HUES48 (cell line): ENCODE results near the gene ZNF148.

Experiments
- H3K27ac ChIP-seq: one replicate; pipeline ENCODE4 v1.7.0; 2013; ENCODE audit warnings: low read depth, low read length, inconsistent platforms
- H3K27me3 ChIP-seq: 2 replicates; pipeline ENCODE4 v1.6.1; 2013; ENCODE audit warnings: mild to moderate bottlenecking, low read length; ENCODE audit not compliant: control insufficient read depth, insufficient read depth
- H3K36me3 ChIP-seq: 2 replicates; pipeline ENCODE4 v1.6.1; 2013; ENCODE audit warnings: low read length; ENCODE audit not compliant: control insufficient read depth, insufficient read depth
- H3K4me1 ChIP-seq: 2 replicates; pipeline ENCODE4 v1.6.1; 2013; ENCODE audit warnings: mild to moderate bottlenecking, low read length; ENCODE audit not compliant: control insufficient read depth, insufficient read depth
- H3K4me3 ChIP-seq: 2 replicates; pipeline ENCODE4 v1.5.1; 2013; ENCODE audit warnings: mild to moderate bottlenecking, low read depth, low read length
- H3K9ac ChIP-seq: 2 replicates; pipeline ENCODE4 v1.6.1; 2013; ENCODE audit warnings: mild to moderate bottlenecking, low read depth, low read length, moderate library complexity
- H3K9me3 ChIP-seq: 2 replicates; pipeline ENCODE4 v1.6.1; 2013; ENCODE audit warnings: low read length; ENCODE audit not compliant: control insufficient read depth, insufficient read depth

ZNF148 gene

GRCh38 chr3:125250973-125251372, 124.2 kb downstream of the ZNF148 start:
- no peaks in the 10 kb centered on the region for H3K27me3 ChIP-seq
- no peak overlapping the region for H3K4me3 ChIP-seq
- H3K36me3 ChIP-seq, result no peaks in the 10 kb centered on the region
- H3K9ac ChIP-seq, result no peak overlapping the region
- no peaks in the 10 kb centered on the region for H3K9me3 ChIP-seq
- H3K27ac ChIP-seq, result no peak overlapping the region
- H3K4me1 ChIP-seq, result no peaks in the 10 kb centered on the region

DNA sequence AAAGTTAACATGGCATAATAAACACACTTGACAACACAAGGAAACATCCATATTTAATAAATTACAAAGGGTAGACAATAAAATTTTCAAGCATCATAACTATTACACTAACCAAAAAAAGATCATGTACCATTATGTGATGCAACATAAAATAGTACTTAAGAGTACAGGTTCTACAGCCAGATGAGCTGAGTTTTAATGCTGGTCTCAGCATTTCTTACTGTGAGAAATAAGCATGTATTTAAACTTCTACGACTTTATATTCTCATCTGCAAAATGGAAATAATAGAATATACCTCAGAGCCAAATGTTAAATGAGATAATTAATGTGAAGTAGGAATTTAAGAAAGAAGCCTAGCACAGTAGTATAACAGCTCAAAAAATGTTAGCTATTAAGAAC, 128.9 kb downstream of the ZNF148 start:
- no peak overlapping the region for H3K9ac ChIP-seq
- no peaks in the 10 kb centered on the region for H3K9me3 ChIP-seq
- no peak overlapping the region for H3K27ac ChIP-seq
- H3K36me3 ChIP-seq, result no peaks in the 10 kb centered on the region
- H3K27me3 ChIP-seq, result no peaks in the 10 kb centered on the region
- no peak overlapping the region for H3K4me3 ChIP-seq
- H3K4me1 ChIP-seq, result no peaks in the 10 kb centered on the region

- Histone ChIP-seq H3K36me3 (no peaks in the 10 kb centered on the region), H3K4me3 (no peak overlapping the region), H3K9me3 (no peaks in the 10 kb centered on the region), H3K4me1 (no peaks in the 10 kb centered on the region), H3K9ac (no peak overlapping the region), H3K27me3 (no peaks in the 10 kb centered on the region), H3K27ac (no peak overlapping the region)
Measured at GRCh38 chr3:125245521-125245920, 129.6 kb downstream of the ZNF148 start.

DNA sequence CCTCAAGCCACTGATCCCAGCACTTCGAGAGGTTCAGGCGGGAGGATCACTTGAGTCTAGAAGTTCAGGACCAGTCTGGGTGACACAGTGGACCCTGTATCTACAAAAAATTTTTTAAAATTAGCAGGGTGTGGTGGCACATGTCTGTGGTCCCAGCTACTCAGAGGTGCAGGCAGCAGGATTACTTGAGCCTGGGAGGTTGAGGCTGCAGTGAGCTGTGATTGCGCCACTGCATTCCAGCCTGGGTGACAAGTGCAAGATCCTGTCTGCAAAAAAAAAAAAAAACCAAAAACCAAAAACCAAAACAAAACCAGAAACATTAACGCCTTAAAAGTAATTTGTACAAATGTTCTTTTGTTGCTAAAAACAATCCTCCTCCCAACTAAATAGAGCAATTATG, 134.6 kb downstream of the ZNF148 start:
- Histone ChIP-seq H3K9ac (no peak overlapping the region), H3K27ac (no peak overlapping the region), H3K27me3 (no peaks in the 10 kb centered on the region), H3K4me1 (no peaks in the 10 kb centered on the region), H3K9me3 (no peaks in the 10 kb centered on the region), H3K36me3 (no peaks in the 10 kb centered on the region), H3K4me3 (no peak overlapping the region)

GRCh38 chr3:125239266-125239665, 135.9 kb downstream of the ZNF148 start:
- Histone ChIP-seq H3K36me3 (no peaks in the 10 kb centered on the region), H3K9ac (no peak overlapping the region)

GRCh38 chr3:125238759-125239158, 136.4 kb downstream of the ZNF148 start:
- Histone ChIP-seq H3K9me3 (no peaks in the 10 kb centered on the region), H3K9ac (no peak overlapping the region), H3K4me1 (no peaks in the 10 kb centered on the region), H3K4me3 (no peak overlapping the region), H3K36me3 (no peaks in the 10 kb centered on the region), H3K27me3 (no peaks in the 10 kb centered on the region), H3K27ac (no peak overlapping the region)

More at GRCh38 chr3:125239266-125239665, 135.9 kb downstream of the ZNF148 start:
- no peak overlapping the region for H3K27ac ChIP-seq
- H3K9me3 ChIP-seq, result no peaks in the 10 kb centered on the region
- no peaks in the 10 kb centered on the region for H3K27me3 ChIP-seq
- no peak overlapping the region for H3K4me3 ChIP-seq
- H3K4me1 ChIP-seq, result no peaks in the 10 kb centered on the region

- Histone ChIP-seq H3K4me3 (no peak overlapping the region), H3K36me3 (peaks cover 22% of the 10 kb centered on the region), H3K27me3 (no peaks in the 10 kb centered on the region), H3K9ac (no peak overlapping the region), H3K4me1 (no peaks in the 10 kb centered on the region), H3K27ac (no peak overlapping the region), H3K9me3 (no peaks in the 10 kb centered on the region)
Measured at GRCh38 chr3:125236331-125236903, 138.7 kb downstream of the ZNF148 start.

- Histone ChIP-seq H3K4me1 (peaks cover 5% of the 10 kb centered on the region; the same call in 1 of the 2 replicates), H3K9me3 (no peaks in the 10 kb centered on the region), H3K4me3 (no peak overlapping the region), H3K27me3 (no peaks in the 10 kb centered on the region), H3K36me3 (peaks cover 24% of the 10 kb centered on the region), H3K27ac (no peak overlapping the region), H3K9ac (no peak overlapping the region)
Measured at GRCh38 chr3:125234831-125235230, 140.3 kb downstream of the ZNF148 start.

GRCh38 chr3:125232401-125232800, 142.7 kb downstream of the ZNF148 start:
- Histone ChIP-seq H3K4me3 (no peak overlapping the region), H3K27ac (no peak overlapping the region), H3K9me3 (no peaks in the 10 kb centered on the region), H3K4me1 (peaks cover 6% of the 10 kb centered on the region; the same call in 1 of the 2 replicates), H3K36me3 (peaks cover 24% of the 10 kb centered on the region), H3K9ac (no peak overlapping the region), H3K27me3 (no peaks in the 10 kb centered on the region)

DNA sequence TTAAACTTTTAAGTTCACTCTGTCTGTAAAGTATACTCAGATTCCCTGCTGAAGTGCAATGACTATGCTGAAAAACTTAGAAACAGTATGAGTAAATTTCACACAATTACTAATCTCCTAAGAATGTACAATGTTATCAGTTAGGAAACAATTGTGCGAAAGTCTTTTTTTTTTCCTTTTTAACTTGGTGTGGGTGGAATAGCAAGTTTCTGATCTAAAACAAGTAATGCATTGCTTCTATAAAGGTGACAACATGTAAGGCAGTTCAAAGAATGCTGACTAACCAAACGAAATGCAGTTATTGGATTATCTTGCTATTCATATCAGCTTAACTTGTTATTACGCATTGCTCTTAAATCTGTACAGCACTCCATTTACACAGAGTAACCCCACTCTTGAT, 143.2 kb downstream of the ZNF148 start:
- H3K9ac ChIP-seq, result no peak overlapping the region
- H3K36me3 ChIP-seq, result peaks cover 24% of the 10 kb centered on the region
- no peak overlapping the region for H3K4me3 ChIP-seq
- H3K9me3 ChIP-seq, result no peaks in the 10 kb centered on the region
- H3K27me3 ChIP-seq, result no peaks in the 10 kb centered on the region
- peaks cover 6% of the 10 kb centered on the region; the same call in 1 of the 2 replicates for H3K4me1 ChIP-seq
- no peak overlapping the region for H3K27ac ChIP-seq

DNA sequence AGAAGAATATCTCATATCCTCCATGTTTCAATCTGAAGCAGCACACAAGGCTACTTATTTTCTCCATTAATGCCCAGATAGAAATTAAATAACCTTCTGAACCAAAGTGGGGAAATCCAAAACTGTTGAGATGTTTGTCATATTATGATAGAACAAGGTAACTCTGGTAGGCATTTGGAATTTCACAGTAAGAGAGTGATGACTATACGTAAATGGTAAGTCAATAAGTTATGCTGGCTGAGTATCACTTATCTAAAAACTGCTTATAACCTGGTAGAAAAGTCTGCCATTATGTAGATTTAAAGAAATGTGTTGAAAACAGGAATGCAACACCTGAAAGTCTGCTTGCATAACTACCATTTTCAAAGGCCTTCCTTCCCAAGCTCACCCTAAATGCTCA, 145.4 kb downstream of the ZNF148 start:
- Histone ChIP-seq H3K4me3 (no peak overlapping the region), H3K4me1 (peaks cover 6% of the 10 kb centered on the region; the same call in 1 of the 2 replicates), H3K27ac (no peak overlapping the region), H3K27me3 (no peaks in the 10 kb centered on the region), H3K9me3 (no peaks in the 10 kb centered on the region), H3K9ac (no peak overlapping the region), H3K36me3 (peaks cover 24% of the 10 kb centered on the region)
